AG08395 (cell line): ENCODE measurements around the gene ITGA3.

Experiments used
- DNase-seq: peaks from one replicate; pipeline ENCODE4 v3.0.0; 2012; ENCODE audit warnings: mixed read lengths, low spot score

Gene ITGA3

GRCh38 chr17:50094753-50095619 is 39.1 kb downstream of the ITGA3 start, which contains the start of gene PDK2:
PDK2 (plus strand) TSS chr17:50095351; CDS start chr17:50095436, 85 bp downstream.
- DNase-seq: peak; percentile 98

- no peak for DNase-seq
These were observed 39.7 kb downstream of the ITGA3 start for GRCh38 chr17:50095626-50096037.

- DNase-seq: no peak
These were observed 40.2 kb downstream of the ITGA3 start for GRCh38 chr17:50096092-50096491.

DNA sequence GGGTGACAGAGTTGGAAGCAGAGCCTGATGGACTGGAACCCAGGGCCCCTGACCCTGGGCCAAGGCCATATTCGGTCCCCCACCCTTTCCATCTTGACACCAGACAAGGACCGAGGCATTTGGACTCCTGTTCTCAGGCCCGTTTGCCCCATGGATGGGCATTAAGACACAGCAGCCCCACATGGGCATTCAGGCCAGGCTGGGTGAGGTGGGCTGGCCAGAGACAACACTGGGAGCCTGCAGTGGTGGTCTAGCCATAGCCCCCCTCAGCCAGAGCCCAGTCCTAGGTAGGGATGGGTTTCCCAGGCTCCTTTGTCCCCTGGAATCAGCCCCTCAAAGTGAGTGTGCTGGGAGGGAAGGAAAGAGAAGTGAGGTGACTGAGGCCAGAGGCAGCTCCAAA is 40.8 kb downstream of the ITGA3 start:
- no peak for DNase-seq

DNA sequence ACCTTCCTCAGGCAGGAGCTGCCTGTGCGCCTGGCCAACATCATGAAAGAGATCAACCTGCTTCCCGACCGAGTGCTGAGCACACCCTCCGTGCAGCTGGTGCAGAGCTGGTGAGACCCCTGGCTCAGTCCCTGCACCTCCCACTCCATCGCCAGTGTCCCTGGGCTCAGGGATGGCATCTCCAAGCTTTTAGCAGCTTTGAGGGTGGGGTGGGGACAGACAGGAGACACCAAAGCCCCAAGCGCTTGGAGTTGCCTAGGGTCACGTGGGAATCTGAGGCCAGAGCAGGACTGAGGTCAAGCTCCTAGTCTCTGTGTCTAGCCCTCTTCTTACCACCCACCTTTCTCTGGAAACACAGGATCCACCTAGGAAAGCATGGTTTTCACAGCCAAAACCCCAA is 41.5 kb downstream of the ITGA3 start:
- DNase-seq: no peak

DNA sequence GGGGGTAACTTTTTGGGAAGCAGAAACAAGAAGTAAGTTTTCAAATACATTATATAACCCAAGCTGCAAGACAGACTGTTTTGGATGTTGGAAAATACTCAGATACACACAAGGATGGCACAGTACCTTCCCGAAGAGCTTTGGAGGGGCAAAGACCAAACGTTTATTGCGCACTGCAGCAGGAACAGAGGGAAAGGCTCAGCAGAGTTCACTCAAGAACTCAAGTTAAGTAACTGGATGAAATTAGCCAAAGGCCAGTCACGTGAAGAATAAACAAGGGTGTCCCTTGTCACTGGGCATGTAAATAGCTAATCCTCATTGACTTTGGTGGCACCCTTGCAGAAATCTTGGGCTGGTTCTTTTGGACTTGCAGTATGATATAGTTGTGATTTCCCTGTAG is 42.0 kb downstream of the ITGA3 start:
- DNase-seq: no peak

GRCh38 chr17:50098583-50098982 is 42.7 kb downstream of the ITGA3 start:
- DNase-seq: no peak

GRCh38 chr17:50099003-50099402 is 43.1 kb downstream of the ITGA3 start:
- no peak for DNase-seq

DNA sequence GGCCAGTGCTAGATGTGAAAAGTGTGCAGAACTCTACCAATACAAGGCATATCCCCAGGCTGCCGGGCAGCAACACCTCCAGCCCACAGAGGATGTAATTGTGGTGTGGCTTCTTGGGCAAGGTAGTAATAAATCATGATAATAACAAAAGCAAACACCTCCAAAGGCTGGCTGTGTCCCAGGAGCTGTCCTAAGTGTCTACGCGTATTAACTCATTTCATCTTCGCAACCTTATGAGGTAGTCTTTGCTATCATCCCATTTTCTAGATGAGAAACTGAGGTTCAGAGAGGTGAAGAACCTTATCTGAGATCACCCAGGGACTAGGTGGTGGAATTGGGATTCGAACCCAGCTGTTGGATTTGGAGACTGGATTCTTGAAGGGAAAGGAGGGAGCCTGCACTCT is 44.6 kb downstream of the ITGA3 start:
- DNase-seq: no peak

- peak; percentile 40 for DNase-seq
These were observed 45.0 kb downstream of the ITGA3 start for GRCh38 chr17:50100921-50101345.

DNA sequence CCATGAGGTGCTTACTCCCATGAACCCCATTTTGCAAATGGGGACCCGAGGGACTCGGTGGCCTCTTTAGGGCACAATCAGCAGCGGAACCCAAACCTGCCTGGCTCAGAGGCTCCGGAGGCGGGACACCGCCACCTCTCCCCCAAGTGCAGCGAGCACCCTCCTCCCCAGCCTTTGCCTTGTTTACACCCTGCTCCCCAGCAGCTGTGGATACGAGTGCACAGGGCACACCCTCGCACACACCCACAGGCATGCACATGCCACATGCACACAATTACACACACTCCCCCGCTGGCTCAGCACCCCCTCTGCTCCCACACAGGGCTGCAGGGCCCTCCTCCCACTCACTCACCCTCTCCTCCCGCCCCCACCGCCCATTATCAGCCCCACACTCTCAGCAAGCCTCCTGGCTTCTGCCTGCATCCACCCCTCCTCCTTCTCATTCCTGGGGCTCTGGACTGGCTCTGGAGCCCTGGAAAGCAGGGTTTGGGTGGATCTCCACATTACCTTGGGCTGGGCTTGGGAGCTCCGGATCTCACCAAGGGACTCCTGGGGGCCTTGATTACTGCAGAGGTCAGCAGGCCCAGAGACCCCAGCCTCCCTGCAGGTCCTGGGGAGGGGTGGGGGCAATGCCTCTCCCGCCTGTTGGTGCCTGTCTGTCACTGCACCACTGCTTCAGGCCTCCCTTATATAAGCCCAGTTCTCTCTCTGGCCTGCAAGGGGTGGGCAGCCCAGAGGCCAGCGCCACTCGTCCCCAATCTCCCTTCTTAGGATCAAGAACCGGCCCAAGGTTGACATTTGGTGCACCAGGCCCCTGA is 45.6 kb downstream of the ITGA3 start:
- peak; percentile 61 for DNase-seq

GRCh38 chr17:50102164-50102991 is 46.5 kb downstream of the ITGA3 start:
- peak; percentile 29 for DNase-seq

GRCh38 chr17:50103252-50103651 is 47.3 kb downstream of the ITGA3 start:
- no peak for DNase-seq

GRCh38 chr17:50103941-50104340 is 48.0 kb downstream of the ITGA3 start:
- DNase-seq: no peak

- DNase-seq: no peak
These were observed 49.9 kb downstream of the ITGA3 start for GRCh38 chr17:50105811-50106210.

DNA sequence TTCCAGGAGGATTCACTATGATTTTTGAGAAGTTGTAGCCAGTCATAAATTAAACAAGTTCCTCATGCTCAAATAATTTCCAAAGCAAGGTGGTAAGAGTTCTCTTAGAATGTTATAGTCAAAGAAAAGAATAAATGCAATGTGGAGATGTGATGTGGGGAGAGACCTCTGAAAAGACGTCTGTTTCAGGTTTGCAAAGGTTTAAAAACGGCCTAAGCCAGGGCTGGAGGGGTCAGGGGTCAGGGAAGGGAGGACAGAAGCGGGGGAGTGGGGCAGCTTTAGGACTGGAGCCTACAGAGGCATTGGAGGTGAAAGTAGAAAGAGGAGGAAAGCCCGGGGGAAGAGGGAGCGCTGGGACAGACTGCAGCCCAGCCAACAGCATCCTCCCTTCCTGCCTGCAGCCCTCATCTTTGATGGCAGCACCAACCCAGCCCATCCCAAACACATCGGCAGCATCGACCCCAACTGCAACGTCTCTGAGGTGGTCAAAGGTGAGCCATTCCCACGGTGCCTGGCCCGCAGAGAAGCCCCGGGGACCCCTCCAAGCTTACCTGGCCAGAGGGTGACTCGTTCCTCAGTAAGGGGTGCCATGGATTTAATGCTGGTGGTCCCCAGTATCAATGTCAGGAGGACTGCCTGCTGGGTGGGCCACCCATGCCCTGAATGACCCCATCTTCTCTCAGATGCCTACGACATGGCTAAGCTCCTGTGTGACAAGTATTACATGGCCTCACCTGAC is 50.7 kb downstream of the ITGA3 start:
- no peak for DNase-seq

- DNase-seq: peak; percentile 68
These were observed 52.0 kb downstream of the ITGA3 start for GRCh38 chr17:50107790-50108414.

- DNase-seq: no peak
These were observed 52.6 kb downstream of the ITGA3 start for GRCh38 chr17:50108556-50108955.

DNA sequence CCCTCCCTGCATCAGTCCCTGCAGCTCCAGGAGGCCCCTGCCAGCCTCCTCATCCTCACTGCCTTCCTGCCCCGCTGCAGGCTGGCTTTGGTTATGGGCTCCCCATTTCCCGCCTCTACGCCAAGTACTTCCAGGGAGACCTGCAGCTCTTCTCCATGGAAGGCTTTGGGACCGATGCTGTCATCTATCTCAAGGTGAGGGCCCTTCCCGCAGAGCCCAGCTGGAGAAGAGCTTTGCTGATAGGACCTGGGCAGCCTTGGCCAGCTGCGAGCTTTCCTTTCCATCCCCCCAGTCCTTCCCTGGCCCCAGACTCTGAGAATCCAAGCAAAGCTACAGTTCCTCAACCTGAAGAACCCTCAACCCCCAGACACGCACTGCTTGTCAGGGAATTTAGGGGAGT is 53.3 kb downstream of the ITGA3 start:
- no peak for DNase-seq

- no peak for DNase-seq
These were observed 53.9 kb downstream of the ITGA3 start for GRCh38 chr17:50109785-50110184.
